GM12891 (cell line): ENCODE data around the gene COG5.

Source experiments
- POLR2AphosphoS5 ChIP-seq: IDR thresholded peaks from 2 replicates; pipeline ENCODE4 v1.6.1; 2011; ENCODE audit warnings: low read depth, low read length, control low read depth
- TAF1 ChIP-seq: IDR thresholded peaks from 2 replicates; pipeline ENCODE4 v1.6.1; 2011; ENCODE audit warnings: low read depth, low read length, control low read depth

DNA sequence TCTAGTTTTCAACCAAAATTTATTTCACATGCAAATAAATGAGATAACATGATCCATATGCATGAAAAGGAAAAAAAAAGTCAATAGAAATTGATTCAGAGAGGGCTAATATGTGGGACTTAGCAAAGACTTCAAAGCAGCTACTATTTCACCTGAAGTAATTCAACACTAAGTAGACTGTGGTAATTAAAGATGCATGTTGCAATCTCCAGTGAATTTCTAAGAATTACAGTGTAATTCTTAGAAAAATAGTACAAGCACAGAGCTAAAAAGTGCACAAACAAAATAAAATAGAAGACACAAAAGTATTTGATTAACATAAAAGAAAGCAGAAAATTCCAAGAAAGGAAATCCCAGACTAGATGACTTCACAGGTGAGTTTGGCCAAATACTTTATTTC lies 68.2 kb downstream of the COG5 start:
- TF ChIP-seq TAF1 (no peak), POLR2AphosphoS5 (no peak)
